NCI-H774 (cell line): ENCODE results near the gene PHAF1.
A peak's percentile ranks its signal among the peaks of the same experiment; 100 is the strongest.

Experiments used
- DNase-seq: peaks from one replicate; lab custom pipeline; 2025; lab: John Stamatoyannopoulos, UW

PHAF1 gene

DNA sequence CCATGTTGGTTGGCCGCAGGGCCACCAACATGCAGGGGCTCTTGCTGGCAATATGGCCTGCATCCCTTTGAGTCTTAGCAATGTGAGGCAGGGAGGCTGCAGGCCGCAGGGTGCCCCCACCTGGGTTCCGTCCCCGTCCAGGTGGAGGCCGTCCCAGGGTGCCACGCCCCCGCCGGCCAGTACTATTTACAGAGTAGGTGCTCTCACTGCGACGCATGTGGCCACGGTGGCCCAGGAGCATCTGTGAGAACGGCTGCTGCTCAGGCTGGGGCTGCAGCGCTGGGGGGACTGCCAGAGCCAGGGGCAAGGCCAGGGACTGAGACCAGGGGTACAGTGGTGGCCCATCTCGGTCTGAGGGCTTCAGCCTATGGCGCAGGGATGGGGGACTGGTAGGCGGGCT, 70.4 kb downstream of the PHAF1 start:
- no peak for DNase-seq

DNA sequence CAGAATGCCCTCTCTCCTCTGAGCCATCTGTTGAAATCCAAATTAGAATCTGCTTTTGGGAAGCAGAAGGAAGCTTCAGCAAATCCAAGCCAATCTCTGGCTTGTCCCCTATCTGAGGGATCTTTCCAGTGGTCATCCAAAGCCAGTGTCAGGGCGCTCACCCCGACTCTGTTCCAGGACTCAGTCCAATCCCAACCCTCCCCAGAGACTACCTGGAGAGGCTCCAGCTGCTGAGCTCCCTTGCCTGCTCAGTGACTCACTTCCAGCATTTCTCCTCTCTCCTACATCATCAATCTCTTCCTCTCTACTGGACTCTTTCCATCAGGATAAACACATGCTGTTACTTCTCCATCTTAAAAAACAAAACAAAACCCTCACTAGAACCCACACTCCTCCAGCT, 71.6 kb downstream of the PHAF1 start:
- no peak for DNase-seq

DNA sequence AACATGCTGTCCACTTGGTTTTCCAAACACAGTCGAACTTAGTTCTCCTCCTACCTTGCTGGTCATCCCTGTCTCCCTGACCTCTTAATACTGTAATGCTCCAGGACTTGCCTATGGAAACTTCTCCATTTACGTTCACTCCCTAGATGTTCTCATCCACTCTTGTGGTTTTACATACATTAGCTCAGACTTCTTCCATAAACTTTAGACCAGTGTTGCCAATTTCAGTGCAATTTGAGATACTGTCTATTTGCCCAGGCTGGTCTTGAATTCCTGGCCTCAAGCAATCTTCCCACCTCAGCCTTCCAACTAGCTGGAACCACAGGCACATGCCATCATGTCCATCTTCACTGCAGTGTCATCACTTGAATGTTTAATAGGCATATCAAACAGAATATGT, 72.5 kb downstream of the PHAF1 start:
- DNase-seq, result no peak

DNA sequence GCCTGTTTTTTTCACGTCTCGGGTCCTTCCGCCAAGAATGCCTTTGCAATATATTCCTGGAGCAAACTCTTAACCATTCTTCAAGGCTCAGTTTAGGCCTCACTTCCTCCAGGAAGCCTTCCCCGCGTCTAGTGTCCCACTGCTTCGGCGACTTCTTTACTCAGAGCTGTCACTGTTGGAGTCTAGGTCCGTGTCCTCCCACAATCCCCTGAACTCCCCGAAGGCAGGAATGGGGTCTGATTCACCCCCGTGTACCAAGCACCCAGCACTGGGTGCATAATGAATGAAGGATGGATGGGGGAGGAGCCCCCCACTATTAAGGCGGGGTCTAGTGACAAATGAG, 73.5 kb downstream of the PHAF1 start:
- DNase-seq, result no peak

DNA sequence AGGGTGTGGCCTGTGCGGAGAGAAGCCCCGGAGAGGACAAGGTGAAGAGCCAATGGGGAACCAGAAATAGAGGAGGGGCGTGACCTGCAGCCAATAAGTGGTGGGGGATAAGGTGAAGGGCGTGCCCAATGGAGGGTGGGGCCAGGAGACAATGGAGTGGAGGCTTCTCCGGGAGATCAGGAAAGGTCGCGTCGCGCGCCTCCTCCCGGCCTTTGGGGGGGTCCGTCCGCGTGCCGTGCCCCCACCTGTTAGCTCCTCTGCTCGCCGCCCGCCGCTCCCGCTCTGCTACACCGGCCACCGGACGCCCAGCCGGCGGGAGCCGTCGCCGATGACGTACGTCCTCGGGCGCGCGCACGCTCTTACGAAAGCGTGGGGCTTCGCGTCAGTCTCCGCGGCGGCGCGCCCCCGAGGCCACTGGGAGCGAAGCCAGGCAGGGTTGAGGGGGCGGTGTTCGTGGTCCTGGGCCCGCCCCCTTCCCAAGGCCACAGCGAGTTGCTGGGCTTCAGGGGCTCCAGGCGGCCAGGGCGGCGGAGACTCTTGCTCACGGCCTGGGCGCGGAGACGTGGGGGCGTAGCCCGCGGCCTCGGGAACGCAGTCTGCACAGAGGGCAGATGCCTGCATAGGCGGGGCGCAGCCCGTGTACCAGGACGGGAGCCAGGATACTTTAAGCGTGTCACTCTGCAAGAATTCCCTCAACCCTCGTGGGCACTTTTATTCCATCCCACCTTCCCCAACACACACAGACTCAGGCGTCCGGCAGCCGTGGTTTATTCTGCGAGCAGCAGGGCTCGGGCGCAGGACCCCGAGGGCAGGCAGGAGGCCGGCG, 74.1 kb downstream of the PHAF1 start, which contains the start of gene MATCAP1:
Gene MATCAP1 (minus strand): TSS at position 337 of the 826 bp plus-strand sequence. CDS start 3,353 bp downstream, outside the sequence.
- peak; percentile 76 for DNase-seq

DNA sequence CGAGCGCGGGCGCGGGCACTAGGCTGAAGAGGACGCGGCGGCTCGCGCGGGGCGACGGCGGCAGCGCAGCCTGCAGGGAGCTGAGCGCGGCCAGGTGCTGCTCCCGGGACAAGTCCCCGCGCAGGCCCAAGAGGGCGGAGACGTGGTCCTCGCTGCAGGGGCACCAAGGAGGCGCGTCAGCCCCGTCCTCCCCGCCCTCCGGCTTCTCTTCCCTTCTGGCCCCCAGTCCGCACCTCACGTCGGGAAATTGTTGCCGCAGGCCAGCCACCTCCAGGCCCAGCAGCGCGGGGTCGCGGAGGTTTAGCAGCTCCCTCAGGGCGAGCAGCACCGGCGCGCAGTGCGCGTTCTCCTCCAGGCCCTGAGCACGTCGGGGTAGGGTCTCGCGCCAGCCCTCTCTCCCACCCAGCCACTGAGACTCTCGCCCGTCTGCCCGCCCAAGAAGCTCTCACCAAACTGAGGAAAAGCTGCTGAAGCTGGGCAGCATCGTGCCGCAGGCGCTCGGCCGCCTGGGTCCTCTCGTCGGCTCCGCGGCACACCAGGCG, 74.8 kb downstream of the PHAF1 start:
- no peak for DNase-seq

DNA sequence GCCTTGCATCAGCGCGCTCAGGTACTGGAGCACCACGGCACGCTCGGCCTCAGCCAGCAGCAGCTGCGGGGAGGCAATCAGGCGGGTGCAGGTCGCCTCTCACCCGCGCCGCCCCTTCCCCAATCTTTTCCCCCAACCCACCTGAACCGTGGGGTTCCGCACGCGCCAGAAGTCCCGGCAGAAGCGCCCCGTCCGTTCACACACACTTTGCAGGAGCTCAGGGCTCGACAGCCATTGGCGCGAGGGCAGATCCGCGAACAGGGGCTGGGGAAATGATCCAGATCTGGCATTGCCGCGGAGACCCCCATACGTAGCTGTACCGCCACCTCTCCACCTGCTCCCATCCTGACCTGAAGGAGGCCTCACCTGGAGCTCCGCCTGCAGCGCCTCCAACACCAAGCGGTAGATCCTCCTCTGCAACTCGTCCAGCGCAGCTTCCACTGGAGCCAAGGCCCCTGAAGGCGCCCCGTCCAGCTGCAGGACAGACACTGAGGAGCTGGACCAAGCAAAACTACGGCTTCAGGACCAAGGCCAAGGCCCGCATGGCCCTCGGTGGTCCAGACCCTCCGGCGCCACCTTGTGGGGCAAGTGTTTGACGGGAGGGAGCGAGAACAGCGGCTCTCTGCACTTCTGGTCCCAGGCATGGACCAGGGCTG, 75.4 kb downstream of the PHAF1 start:
- DNase-seq, result no peak

DNA sequence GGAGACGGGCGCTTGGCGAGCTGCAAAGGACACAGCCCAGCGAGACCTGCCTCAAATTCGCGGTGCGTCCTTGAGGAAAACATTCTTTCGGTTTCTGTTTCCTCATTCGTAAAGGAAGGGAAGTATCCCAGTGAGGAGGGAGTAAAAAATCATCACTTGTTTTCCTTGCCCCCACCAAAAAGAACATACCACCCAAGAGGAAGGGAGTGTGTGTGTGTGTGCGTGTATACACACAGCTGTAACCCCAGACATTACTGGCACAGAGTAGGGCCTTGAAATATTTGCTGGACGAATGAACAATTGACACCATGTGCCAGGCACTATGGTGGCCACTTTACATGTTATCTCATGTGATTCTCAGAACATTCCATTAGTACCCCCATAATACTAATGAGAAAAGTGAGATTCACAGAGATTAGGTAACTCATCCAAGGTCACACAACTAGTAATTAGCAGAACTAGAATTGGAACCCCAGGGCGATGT, 76.0 kb downstream of the PHAF1 start:
- no peak for DNase-seq

DNA sequence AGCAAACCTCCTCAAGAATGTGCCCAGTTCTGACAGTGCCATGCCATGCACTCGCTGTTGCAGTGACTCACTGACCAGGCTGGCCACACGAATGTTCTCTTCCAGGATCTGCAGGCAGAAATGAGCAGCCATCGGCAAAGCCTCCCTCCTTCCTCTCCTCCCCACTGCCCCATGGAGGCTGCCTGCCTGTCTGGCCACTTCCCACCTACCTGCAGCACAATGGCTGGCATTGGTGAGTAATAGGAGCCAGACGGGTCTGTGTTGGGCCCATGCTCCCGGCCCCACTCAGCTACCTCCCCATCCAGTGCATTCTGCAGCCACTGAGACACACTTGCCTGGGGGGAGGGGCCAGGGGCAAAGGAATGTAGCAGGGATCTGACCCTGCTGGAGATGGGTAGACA, 76.8 kb downstream of the PHAF1 start:
- no peak for DNase-seq

DNA sequence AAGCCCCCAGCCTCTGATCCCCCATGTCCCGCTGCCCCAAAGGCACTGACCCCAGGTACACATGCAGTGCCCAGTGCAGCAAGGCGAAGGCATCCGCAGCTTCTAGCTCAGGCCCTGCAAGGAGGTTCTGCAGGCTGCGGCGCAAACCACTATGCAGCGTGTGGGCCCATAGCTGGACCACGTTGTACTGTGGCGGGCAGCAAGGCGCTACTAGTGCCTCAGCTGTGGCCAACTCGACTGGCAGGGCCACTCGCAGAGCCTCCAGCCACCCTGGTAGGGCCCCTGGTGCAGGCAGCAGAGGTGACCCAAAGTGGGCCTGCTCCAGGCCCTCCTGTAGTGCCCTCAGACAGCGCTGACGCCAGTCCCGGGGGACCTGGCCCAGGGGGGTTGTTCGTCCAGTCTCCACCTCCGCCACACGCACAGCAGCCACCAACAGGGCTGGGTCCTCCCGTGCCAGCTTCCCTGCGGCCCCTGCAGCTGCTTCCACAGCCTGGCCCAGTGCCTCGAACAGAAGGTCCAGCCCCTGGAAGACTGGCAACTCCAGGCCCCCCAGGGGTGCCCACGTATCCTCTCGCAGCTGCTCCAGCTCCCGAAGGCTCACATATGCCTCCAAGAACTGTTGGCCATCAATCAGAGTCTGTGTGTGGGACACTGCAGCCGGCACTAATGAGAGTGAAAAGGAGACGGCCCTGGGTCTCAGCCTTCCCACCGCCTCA, 77.6 kb downstream of the PHAF1 start:
- no peak for DNase-seq

DNA sequence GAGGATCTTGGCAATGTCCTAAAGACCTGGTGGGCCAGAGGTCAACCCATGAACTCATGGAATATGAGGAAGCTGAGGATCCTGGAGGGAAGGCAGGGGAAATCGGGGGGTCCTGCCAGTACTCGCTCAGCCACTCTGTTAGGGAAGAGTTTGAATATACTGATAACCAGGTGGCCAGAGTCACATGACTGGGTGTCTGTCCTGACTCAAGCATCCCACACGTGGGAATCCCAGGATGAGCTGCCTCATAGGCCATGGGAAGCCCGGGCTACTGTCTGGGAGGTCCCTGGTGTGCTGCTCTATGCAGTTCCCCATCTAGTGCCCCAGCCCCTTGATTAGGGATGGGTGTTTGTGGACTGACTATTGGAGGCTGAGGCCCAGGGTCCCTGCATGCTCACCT, 78.6 kb downstream of the PHAF1 start:
- DNase-seq, result no peak

DNA sequence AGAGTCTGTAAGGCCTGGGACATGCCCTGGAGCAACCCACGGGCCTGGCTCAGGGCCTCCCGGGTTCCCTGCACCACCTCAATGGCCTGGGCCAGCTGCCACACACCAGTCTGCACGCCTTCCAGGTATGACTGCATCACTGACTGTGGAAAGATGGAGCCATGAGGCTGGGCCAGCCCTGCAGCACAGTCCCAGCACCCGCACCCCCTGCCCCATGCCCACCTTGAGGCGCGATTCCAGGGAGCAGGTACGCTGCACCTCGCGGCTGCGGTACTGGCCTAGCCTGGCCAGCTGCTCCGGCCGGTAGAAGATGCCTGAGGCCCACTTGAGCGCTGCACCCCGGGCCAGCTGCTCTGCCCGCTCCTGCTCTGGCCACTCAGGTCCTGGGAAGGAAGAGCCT, 79.1 kb downstream of the PHAF1 start:
- DNase-seq, result no peak

DNA sequence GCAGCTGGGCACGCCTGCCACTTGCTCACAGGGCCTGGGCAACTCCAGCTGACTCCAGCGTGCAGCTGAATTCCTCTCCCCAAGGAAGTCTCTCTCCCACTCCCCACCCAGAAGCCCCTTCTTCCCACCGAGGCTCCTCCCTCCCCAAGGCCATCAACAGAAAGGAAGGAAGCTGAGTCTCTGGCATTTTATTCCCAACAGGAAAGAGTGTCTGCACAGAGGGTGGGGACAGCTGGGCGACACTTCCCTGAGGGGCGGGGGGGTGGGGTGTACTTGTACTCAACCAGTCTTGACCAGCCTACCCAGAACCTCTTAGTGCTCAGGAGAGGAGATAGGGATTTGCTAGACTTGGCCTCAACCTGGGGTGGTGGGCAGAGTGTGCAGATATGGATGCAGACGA, 80.3 kb downstream of the PHAF1 start, which contains the start of gene EXOC3L1:
Gene EXOC3L1 (minus strand): TSS at position 96 of the 400 bp plus-strand sequence. CDS start 460 bp downstream, outside the sequence.
- DNase-seq, result no peak

DNA sequence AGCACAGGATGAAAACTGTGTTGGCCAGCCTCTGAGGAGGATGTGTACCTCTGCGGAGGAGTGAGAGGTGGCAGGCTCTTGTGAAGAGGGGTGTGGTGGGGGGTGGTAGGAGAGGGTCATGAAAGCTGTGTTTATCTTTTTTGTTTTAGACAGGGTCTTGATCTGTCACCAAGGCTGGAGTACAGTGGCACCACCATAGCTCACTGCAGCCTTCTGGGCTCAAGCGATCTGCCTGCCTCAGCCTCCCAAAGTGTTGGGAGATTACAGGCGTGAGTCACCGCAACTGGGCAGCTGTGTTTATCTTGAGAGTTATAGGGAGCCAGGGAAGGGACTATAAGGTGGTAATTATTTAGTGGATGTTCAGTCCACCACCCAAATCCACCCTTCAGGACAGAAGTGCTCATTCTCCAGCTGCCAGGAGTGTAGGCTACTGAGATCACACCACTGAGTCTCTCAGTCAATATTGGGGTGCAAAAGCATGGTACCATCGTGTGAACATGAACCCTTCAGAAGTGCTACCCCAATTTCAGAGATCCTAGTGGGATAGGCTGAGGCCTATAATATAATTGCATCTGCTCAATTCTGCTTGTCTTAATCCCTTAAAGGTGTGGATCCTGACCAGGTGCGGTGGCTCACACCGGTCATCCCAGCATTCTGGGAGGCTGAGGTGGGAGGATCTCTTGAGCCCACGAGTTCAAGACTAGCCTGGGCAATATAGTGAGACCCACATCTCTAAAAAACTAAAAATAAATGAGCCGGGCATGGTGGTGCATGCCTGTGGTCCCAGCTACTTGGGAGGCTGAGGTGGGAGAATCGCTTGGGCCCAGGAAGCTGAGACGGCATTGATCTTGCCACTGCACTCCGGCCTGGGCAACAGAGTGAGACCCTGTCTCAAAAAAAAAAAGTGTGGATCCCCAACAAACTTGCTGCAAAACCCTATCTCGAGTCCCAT, 81.0 kb downstream of the PHAF1 start:
- DNase-seq, result no peak

DNA sequence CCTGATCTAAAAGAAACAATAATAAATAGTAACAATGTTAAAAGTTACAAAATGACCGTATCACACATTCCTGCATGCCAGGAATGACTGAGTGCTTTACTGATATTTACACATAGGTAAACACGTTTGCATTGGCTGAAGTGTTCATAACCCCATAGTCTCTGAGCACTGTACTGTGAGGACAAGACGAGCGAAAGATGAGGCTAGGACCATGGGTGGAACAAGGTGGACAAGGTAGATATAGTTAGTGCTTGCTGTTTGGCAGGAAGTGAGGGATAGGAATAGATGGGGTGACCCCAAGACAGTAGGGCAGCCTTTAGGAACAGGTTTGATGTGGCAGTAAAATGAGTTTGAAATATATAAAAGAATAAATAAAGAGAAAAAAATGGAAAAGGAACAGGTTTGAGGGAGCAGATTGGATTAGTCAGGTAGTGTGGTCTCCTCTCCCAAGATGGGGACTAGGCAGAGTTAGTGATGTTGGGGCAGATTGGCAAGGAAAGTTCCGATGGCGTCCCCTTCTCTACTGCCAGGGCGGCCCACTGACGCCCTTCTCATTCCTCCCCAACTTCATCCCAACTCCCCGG, 81.8 kb downstream of the PHAF1 start:
- no peak for DNase-seq

DNA sequence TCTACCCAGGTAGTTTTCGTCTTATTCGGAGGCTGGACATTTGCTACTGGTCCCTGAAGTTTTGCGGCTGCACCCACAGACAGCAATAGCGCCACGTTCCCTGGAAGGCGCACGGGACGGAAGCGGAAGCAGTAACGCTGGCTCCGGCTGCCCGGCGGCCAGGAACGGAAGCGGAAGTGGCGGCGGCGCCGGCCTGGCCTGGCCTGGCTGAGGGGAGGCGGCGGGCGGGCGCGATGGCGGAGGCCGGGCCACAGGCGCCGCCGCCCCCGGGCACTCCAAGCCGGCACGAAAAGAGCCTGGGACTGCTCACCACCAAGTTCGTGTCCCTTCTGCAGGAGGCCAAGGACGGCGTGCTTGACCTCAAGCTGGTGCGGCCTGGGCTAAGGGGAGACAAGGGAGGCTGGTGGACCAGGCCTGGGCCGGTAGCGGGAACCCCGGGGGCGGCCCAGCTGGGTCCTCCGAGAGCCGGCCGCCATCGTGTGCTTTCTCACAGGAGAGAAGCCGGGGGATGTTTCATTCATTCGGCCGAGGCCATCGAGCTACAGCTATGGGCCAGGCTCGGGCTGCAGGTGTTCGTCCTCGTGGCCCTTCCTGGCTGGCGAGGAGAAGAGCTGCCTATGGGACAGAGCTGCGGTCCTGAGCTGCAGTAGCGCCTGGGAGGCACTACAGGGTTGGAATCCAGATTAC, 82.4 kb downstream of the PHAF1 start, which contains the start of gene E2F4:
Gene E2F4 (plus strand): TSS at position 161 of the 687 bp plus-strand sequence. CDS start 73 bp downstream, at position 234.
- DNase-seq, result peak; percentile 68

DNA sequence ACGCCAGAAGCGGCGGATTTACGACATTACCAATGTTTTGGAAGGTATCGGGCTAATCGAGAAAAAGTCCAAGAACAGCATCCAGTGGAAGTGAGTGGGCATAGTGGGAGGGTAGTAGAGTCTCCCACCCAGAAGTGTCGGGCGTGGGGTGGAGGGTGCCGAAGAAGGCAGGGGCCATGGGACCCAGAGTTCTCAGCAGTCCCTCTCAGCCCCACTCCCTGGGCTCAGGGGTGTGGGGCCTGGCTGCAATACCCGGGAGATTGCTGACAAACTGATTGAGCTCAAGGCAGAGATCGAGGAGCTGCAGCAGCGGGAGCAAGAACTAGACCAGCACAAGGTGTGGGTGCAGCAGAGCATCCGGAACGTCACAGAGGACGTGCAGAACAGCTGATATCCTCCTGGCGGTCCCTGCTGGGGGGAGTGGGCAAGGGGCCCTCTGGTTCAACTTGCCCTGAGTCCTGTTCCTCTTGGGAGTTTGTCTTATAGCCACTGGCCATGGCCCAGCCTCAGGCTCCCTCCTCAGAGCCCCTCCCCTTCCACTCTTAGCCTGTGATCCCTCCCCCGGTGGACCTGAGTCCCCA, 83.1 kb downstream of the PHAF1 start:
- no peak for DNase-seq

DNA sequence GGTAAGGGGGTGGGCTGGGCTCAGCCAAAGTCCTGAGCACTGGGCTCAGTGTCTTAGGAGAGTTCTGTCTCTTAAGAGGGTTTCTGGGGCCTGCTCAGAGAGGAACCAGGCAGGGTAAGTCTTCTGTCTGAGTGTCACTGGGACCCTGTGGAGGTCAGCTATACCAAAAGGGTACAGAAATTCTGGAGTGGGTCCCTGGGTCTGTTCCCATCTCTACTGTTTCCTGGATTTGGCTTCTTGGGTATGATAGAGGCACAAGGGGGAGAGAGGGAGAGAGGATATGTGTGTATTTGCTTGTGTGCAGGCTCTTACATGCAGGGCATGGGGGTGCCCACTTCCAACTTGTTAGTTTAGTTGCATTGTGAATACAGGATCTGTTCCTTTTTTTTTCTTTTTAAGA, 83.8 kb downstream of the PHAF1 start:
- DNase-seq, result no peak

DNA sequence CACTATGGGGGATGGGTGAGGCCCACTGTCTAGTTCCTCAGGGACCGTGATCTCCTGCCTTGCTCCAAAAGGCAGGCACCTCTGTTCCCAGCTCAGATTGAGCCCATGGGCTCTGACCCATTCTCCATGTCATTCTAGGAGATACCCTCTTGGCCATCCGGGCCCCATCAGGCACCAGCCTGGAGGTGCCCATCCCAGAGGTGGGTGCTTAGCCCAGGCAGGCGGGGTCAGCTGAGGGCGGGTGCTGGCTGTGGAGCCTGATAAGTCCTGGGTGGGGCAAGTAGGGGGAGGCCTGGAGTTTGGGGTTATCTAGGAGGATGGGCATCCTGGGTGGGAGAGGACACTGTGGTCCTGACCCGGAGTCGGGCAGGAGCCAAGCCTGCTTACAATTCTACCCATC, 84.5 kb downstream of the PHAF1 start:
- no peak for DNase-seq

DNA sequence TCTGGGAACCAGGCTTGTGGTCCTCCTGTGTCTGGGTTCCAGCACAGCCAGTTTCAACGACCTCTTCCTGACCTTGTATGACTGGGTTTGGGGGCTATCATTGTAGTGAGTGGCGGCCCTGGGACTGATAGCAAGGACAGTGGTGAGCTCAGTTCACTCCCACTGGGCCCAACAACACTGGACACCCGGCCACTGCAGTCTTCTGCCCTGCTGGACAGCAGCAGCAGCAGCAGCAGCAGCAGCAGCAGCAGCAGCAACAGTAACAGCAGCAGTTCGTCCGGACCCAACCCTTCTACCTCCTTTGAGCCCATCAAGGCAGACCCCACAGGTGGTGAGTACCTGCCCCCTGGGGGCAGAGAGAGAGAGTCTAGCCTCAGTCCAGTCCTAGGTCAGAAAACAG, 85.9 kb downstream of the PHAF1 start:
- DNase-seq, result no peak
